ENCODE measurements around the gene RAB31.
"Not testable (repeated sequence)": the region's sequence is repeated elsewhere in the genome, so short reads cannot be mapped to it uniquely, and the experiment has no call there.

The RAB31 gene

GRCh38 chr18:9855681-9856080 is 147.6 kb downstream of the RAB31 start:
- peaks cover 2% of the 10 kb centered on the region for H3K27me3 Mint-ChIP-seq
- no peaks in the 10 kb centered on the region for H3K36me3 Mint-ChIP-seq (ENCODE audit: low read depth)
- no peak overlapping the region for H3K4me3 Mint-ChIP-seq
- DNase-seq (no peak), ATAC-seq (no peak)
- H3K9me3 Mint-ChIP-seq, result no peaks in the 10 kb centered on the region
- H3K27ac Mint-ChIP-seq, result no peak overlapping the region
- no peaks in the 10 kb centered on the region for H3K4me1 Mint-ChIP-seq

GRCh38 chr18:9856092-9856491 is 148.0 kb downstream of the RAB31 start:
- H3K4me3 Mint-ChIP-seq, result no peak overlapping the region
- ATAC-seq (no peak), DNase-seq (no peak)
- H3K27me3 Mint-ChIP-seq, result peaks cover 2% of the 10 kb centered on the region
- no peak overlapping the region for H3K27ac Mint-ChIP-seq
- no peaks in the 10 kb centered on the region for H3K36me3 Mint-ChIP-seq (ENCODE audit: low read depth)
- H3K9me3 Mint-ChIP-seq, result no peaks in the 10 kb centered on the region
- peaks cover 1% of the 10 kb centered on the region for H3K4me1 Mint-ChIP-seq

- not testable (repeated sequence) for H3K36me3 Mint-ChIP-seq (ENCODE audit: low read depth); DNase-seq; H3K27me3 Mint-ChIP-seq
Observed at GRCh38 chr18:9857479-9857998, 149.4 kb downstream of the RAB31 start.

GRCh38 chr18:9858642-9859041 is 150.5 kb downstream of the RAB31 start:
- ATAC-seq (no peak), DNase-seq (no peak)
- Mint-ChIP-seq H3K9me3 (no peaks in the 10 kb centered on the region), H3K27me3 (peaks cover 2% of the 10 kb centered on the region), H3K4me1 (peaks cover 9% of the 10 kb centered on the region), H3K4me3 (no peak overlapping the region), H3K36me3 (ENCODE audit: low read depth) (no peaks in the 10 kb centered on the region), H3K27ac (no peak overlapping the region)

More at GRCh38 chr18:9857479-9857998, 149.4 kb downstream of the RAB31 start:
- H3K9me3 Mint-ChIP-seq, ATAC-seq, H3K4me1 Mint-ChIP-seq, H3K27ac Mint-ChIP-seq, H3K4me3 Mint-ChIP-seq: not testable (repeated sequence)

- Mint-ChIP-seq H3K27me3 (peaks cover 2% of the 10 kb centered on the region), H3K4me3 (no peak overlapping the region), H3K36me3 (ENCODE audit: low read depth) (no peaks in the 10 kb centered on the region), H3K27ac (no peak overlapping the region), H3K9me3 (no peaks in the 10 kb centered on the region), H3K4me1 (peaks cover 9% of the 10 kb centered on the region)
- ATAC-seq (no peak), DNase-seq (no peak)
Observed at GRCh38 chr18:9859232-9859631, 151.1 kb downstream of the RAB31 start.

- Mint-ChIP-seq H3K27ac (no peak overlapping the region), H3K4me1 (peaks cover 9% of the 10 kb centered on the region)
- no peak for DNase-seq
Observed at GRCh38 chr18:9860682-9861081, 152.6 kb downstream of the RAB31 start.

GRCh38 chr18:9861157-9861556 is 153.1 kb downstream of the RAB31 start:
- peaks cover 12% of the 10 kb centered on the region for H3K9me3 Mint-ChIP-seq
- H3K4me3 Mint-ChIP-seq, result no peak overlapping the region
- peak overlapping the region; percentile 69 for H3K27ac Mint-ChIP-seq
- peaks cover 2% of the 10 kb centered on the region for H3K27me3 Mint-ChIP-seq
- ATAC-seq (peak; percentile 66), DNase-seq (no peak)
- peaks cover 9% of the 10 kb centered on the region for H3K4me1 Mint-ChIP-seq
- H3K36me3 Mint-ChIP-seq (ENCODE audit: low read depth), result no peaks in the 10 kb centered on the region

More at GRCh38 chr18:9860682-9861081, 152.6 kb downstream of the RAB31 start:
- H3K27me3 Mint-ChIP-seq, result peaks cover 2% of the 10 kb centered on the region
- H3K36me3 Mint-ChIP-seq (ENCODE audit: low read depth), result no peaks in the 10 kb centered on the region
- no peak overlapping the region for H3K4me3 Mint-ChIP-seq
- H3K9me3 Mint-ChIP-seq, result peaks cover 7% of the 10 kb centered on the region
- no peak for ATAC-seq

GRCh38 chr18:9861933-9862332 is 153.8 kb downstream of the RAB31 start:
- peak overlapping the region; percentile 69 for H3K27ac Mint-ChIP-seq
- peaks cover 9% of the 10 kb centered on the region for H3K4me1 Mint-ChIP-seq
- H3K36me3 Mint-ChIP-seq (ENCODE audit: low read depth), result no peaks in the 10 kb centered on the region
- H3K9me3 Mint-ChIP-seq, result peaks cover 16% of the 10 kb centered on the region
- DNase-seq (no peak), ATAC-seq (peak; percentile 76)
- H3K4me3 Mint-ChIP-seq, result no peak overlapping the region
- H3K27me3 Mint-ChIP-seq, result peaks cover 5% of the 10 kb centered on the region

GRCh38 chr18:9862686-9863085 is 154.6 kb downstream of the RAB31 start:
- Mint-ChIP-seq H3K27ac (no peak overlapping the region), H3K9me3 (peaks cover 19% of the 10 kb centered on the region), H3K4me3 (no peak overlapping the region), H3K4me1 (peaks cover 9% of the 10 kb centered on the region), H3K36me3 (ENCODE audit: low read depth) (no peaks in the 10 kb centered on the region), H3K27me3 (peaks cover 5% of the 10 kb centered on the region)
- DNase-seq (no peak), ATAC-seq (no peak)

GRCh38 chr18:9863282-9863681 is 155.2 kb downstream of the RAB31 start:
- no peak for ATAC-seq
- no peak overlapping the region for H3K4me3 Mint-ChIP-seq
- H3K27ac Mint-ChIP-seq, result no peak overlapping the region
- H3K36me3 Mint-ChIP-seq (ENCODE audit: low read depth), result no peaks in the 10 kb centered on the region
- H3K9me3 Mint-ChIP-seq, result peaks cover 19% of the 10 kb centered on the region
- H3K4me1 Mint-ChIP-seq, result peaks cover 9% of the 10 kb centered on the region
- DNase-seq, result no peak
- peaks cover 5% of the 10 kb centered on the region for H3K27me3 Mint-ChIP-seq

- Mint-ChIP-seq H3K27me3 (peaks cover 17% of the 10 kb centered on the region), H3K9me3 (peaks cover 19% of the 10 kb centered on the region), H3K36me3 (ENCODE audit: low read depth) (no peaks in the 10 kb centered on the region), H3K4me3 (no peak overlapping the region), H3K4me1 (peaks cover 20% of the 10 kb centered on the region), H3K27ac (no peak overlapping the region)
- ATAC-seq (no peak), DNase-seq (no peak)
Observed at GRCh38 chr18:9865764-9866490, 157.8 kb downstream of the RAB31 start.

- Mint-ChIP-seq H3K36me3 (ENCODE audit: low read depth) (no peaks in the 10 kb centered on the region), H3K27me3 (peaks cover 22% of the 10 kb centered on the region), H3K9me3 (peaks cover 19% of the 10 kb centered on the region), H3K4me3 (no peak overlapping the region), H3K27ac (no peak overlapping the region), H3K4me1 (peaks cover 13% of the 10 kb centered on the region)
- ATAC-seq, result no peak
- no peak for DNase-seq
Observed at GRCh38 chr18:9866627-9867026, 158.5 kb downstream of the RAB31 start.

GRCh38 chr18:9867071-9867594 is 159.0 kb downstream of the RAB31 start:
- H3K36me3 Mint-ChIP-seq (ENCODE audit: low read depth), result no peaks in the 10 kb centered on the region
- ATAC-seq (no peak), DNase-seq (no peak)
- no peak overlapping the region for H3K4me3 Mint-ChIP-seq
- H3K4me1 Mint-ChIP-seq, result peaks cover 10% of the 10 kb centered on the region
- H3K27ac Mint-ChIP-seq, result no peak overlapping the region
- H3K9me3 Mint-ChIP-seq, result peaks cover 19% of the 10 kb centered on the region
- peaks cover 22% of the 10 kb centered on the region for H3K27me3 Mint-ChIP-seq

GRCh38 chr18:9868857-9869714 is 161.0 kb downstream of the RAB31 start:
- ATAC-seq (no peak), DNase-seq (no peak)
- Mint-ChIP-seq H3K27me3 (peaks cover 23% of the 10 kb centered on the region), H3K4me1 (peaks cover 10% of the 10 kb centered on the region), H3K36me3 (ENCODE audit: low read depth) (no peaks in the 10 kb centered on the region), H3K9me3 (peaks cover 19% of the 10 kb centered on the region), H3K4me3 (no peak overlapping the region), H3K27ac (no peak overlapping the region)

Measured in activated naive CD8-positive, alpha-beta T cell treated with anti-CD3 and anti-CD28 coated beads, Interleukin-2, amount 50 U/mL, for 24 hours (primary cell).